Natural killer cell (primary cell): ENCODE data around the gene TMEM39B. TPM values are rescaled to one million over a fixed set of nuclear protein-coding genes. Genes with fewer than 3 reads are reported as not detected.
"Not testable (repeated sequence)": the region's sequence is repeated elsewhere in the genome, so short reads cannot be mapped to it uniquely, and the experiment has no call there.

Source experiments
- ATAC-seq, 3 donors: fragments of 150-1000 bp in 2 of 3; fragments of 200-7000 bp in 1 of 3; cut with Tn5 transposase; 1 replicate in 1 of 3; 2 replicates in 2 of 3; pipeline ENCODE4 v1.10.0; 2021; ENCODE audit warnings: mild to moderate bottlenecking in 2 of 3, moderate library complexity in 2 of 3
- DNase-seq, 2 donors: peaks; one replicate each; pipeline versions ENCODE4 v3.0.0 to v3.0.0-alpha.2; 2013 to 2021; ENCODE audit warnings: mixed read lengths in 1 of 2
- H3K27ac ChIP-seq: one replicate; pipeline ENCODE4 v1.5.1; 2013; ENCODE audit warnings: mild to moderate bottlenecking, low read length
- H3K27me3 ChIP-seq: one replicate; pipeline ENCODE4 v1.6.1; 2013; ENCODE audit warnings: low read length; ENCODE audit not compliant: control insufficient read depth, insufficient read depth
- H3K36me3 ChIP-seq: one replicate; pipeline ENCODE4 v1.6.1; 2013; ENCODE audit warnings: low read length; ENCODE audit not compliant: control insufficient read depth, insufficient read depth
- H3K4me1 ChIP-seq: one replicate; pipeline ENCODE4 v1.6.1; 2013; ENCODE audit warnings: low read length; ENCODE audit not compliant: control insufficient read depth, insufficient read depth
- H3K4me3 ChIP-seq: one replicate; pipeline ENCODE4 v1.5.1; 2013; ENCODE audit warnings: low read length
- H3K9me3 ChIP-seq: one replicate; pipeline ENCODE4 v1.6.1; 2013; ENCODE audit warnings: low read length; ENCODE audit not compliant: control insufficient read depth, insufficient read depth
- H3K27ac Mint-ChIP-seq, 2 donors: one replicate each; pipeline ENCODE4 v1.8.0; 2022; ENCODE audit warnings: mild to moderate bottlenecking in 2 of 2, mixed read lengths in 2 of 2, moderate library complexity in 1 of 2
- H3K27me3 Mint-ChIP-seq, 2 donors: one replicate each; pipeline ENCODE4 v1.8.0; 2022; ENCODE audit warnings: low read depth in 2 of 2, mixed read lengths in 2 of 2
- H3K36me3 Mint-ChIP-seq: one replicate; pipeline ENCODE4 v1.8.0; 2022; ENCODE audit warnings: mixed read lengths
- H3K4me1 Mint-ChIP-seq, 2 donors: one replicate each; pipeline ENCODE4 v1.8.0; 2022; ENCODE audit warnings: mixed read lengths in 2 of 2
- H3K4me3 Mint-ChIP-seq: one replicate; pipeline ENCODE4 v1.8.0; 2022; ENCODE audit warnings: mild to moderate bottlenecking, moderate library complexity, mixed read lengths
- H3K9me3 Mint-ChIP-seq, 2 donors: one replicate each; pipeline ENCODE4 v1.8.0; 2022; ENCODE audit warnings: mixed read lengths in 2 of 2
- CTCF ChIP-seq: fragments of 200-600 bp; IDR thresholded peaks from one replicate; pipeline ENCODE4 v1.8.0; 2022; ENCODE audit warnings: antibody characterized with exemption
- WGBS: methylation state at CpG from one replicate; pipeline ENCODE4 v1.1.7; 2013; ENCODE audit warnings: missing lambda C conversion rate; ENCODE audit not compliant: insufficient coverage; 5-methylcytosine and 5-hydroxymethylcytosine counted together
- intact Hi-C: fragments of 100-400 bp; cut with micrococcal nuclease; formaldehyde crosslinking; loops from one replicate; pipeline ENCODE4 v1.14.2; 2022
- total RNA-seq, 4 donors: library from RNA; stranded (reverse); fragments of 120-200 nt in 1 of 4; gene quantifications; one replicate each; pipeline versions ENCODE4 v1.2.3 to v1.2.4, GENCODE V29; 2013 to 2022

TMEM39B gene
- total RNA-seq, 3 donors from 2014 or later (not counting 1 experiment from before 2014, with no cell fraction given) = 13.3 to 17.1 (median 15.8) TPM

- H3K4me3 ChIP-seq = no peak overlapping the region
- peaks cover 6% of the 10 kb centered on the region for H3K36me3 ChIP-seq
- H3K4me1 ChIP-seq = peaks cover 6% of the 10 kb centered on the region
- H3K36me3 Mint-ChIP-seq = no peaks in the 10 kb centered on the region
- intact Hi-C loops = no loop called here
- no peaks in the 10 kb centered on the region for H3K9me3 Mint-ChIP-seq
- no peak for TF ChIP-seq CTCF
- WGBS = 86% methylated on average over 1 of the region's 1 CpG
- peak overlapping the region; percentile 72 to 73 for H3K27ac Mint-ChIP-seq
- no peak overlapping the region for H3K27ac ChIP-seq
- ATAC-seq (no peak), DNase-seq (no peak)
- H3K27me3 ChIP-seq = no peaks in the 10 kb centered on the region
- no peaks in the 10 kb centered on the region for H3K9me3 ChIP-seq
- no peak overlapping the region for H3K4me3 Mint-ChIP-seq
- H3K27me3 Mint-ChIP-seq = no peaks in the 10 kb centered on the region
- peaks cover 33 to 35% of the 10 kb centered on the region in 2 donors for H3K4me1 Mint-ChIP-seq
Observed at GRCh38 chr1:32128964-32129363, 56.2 kb downstream of the TMEM39B start.

- WGBS = 88% methylated on average over 5 of the region's 9 CpGs
Observed at GRCh38 chr1:32133950-32134280, 61.2 kb downstream of the TMEM39B start.

GRCh38 chr1:32137111-32137510, 64.4 kb downstream of the TMEM39B start:
- DNase-seq (no peak), ATAC-seq (no peak)
- TF ChIP-seq CTCF = no peak
- H3K4me1 ChIP-seq = no peaks in the 10 kb centered on the region
- Mint-ChIP-seq H3K27me3 (no peaks in the 10 kb centered on the region), H3K4me3 (no peak overlapping the region), H3K27ac (peak overlapping the region; percentile 5 to 80), H3K36me3 (no peaks in the 10 kb centered on the region), H3K4me1 (peaks cover 35 to 47% of the 10 kb centered on the region in 2 donors), H3K9me3 (no peaks in the 10 kb centered on the region)
- intact Hi-C loops = no loop called here
- 98% methylated on average over 5 of the region's 5 CpGs for whole genome bisulfite sequencing
- no peaks in the 10 kb centered on the region for H3K36me3 ChIP-seq
- H3K9me3 ChIP-seq = no peaks in the 10 kb centered on the region
- no peaks in the 10 kb centered on the region for H3K27me3 ChIP-seq
- H3K27ac ChIP-seq = no peak overlapping the region
- H3K4me3 ChIP-seq = no peak overlapping the region

More at GRCh38 chr1:32133950-32134280, 61.2 kb downstream of the TMEM39B start:
- H3K27me3 Mint-ChIP-seq, H3K27ac ChIP-seq, H3K9me3 ChIP-seq, H3K27ac Mint-ChIP-seq, H3K36me3 ChIP-seq, H3K4me3 ChIP-seq, ATAC-seq, H3K4me3 Mint-ChIP-seq, H3K27me3 ChIP-seq, DNase-seq, intact Hi-C loops, H3K36me3 Mint-ChIP-seq, H3K4me1 ChIP-seq, H3K9me3 Mint-ChIP-seq: not testable (repeated sequence)
- peaks cover 28 to 40% of the 10 kb centered on the region in 2 donors for H3K4me1 Mint-ChIP-seq

GRCh38 chr1:32138965-32139364, 66.2 kb downstream of the TMEM39B start:
- H3K36me3 ChIP-seq = no peaks in the 10 kb centered on the region
- 93% methylated on average over 4 of the region's 5 CpGs for WGBS
- no peak for TF ChIP-seq CTCF
- Mint-ChIP-seq H3K4me1 (peaks cover 47 to 60% of the 10 kb centered on the region in 2 donors), H3K4me3 (no peak overlapping the region), H3K27me3 (no peaks in the 10 kb centered on the region), H3K9me3 (no peaks in the 10 kb centered on the region), H3K27ac (peak overlapping the region; percentile 32 to 80), H3K36me3 (no peaks in the 10 kb centered on the region)
- DNase-seq (no peak), ATAC-seq (no peak)
- intact Hi-C loops = no loop called here
- H3K9me3 ChIP-seq = no peaks in the 10 kb centered on the region
- no peaks in the 10 kb centered on the region for H3K27me3 ChIP-seq
- H3K4me3 ChIP-seq = no peak overlapping the region
- no peak overlapping the region for H3K27ac ChIP-seq
- H3K4me1 ChIP-seq = no peaks in the 10 kb centered on the region
